Activated CD8-positive, alpha-beta T cell treated with anti-CD3 and anti-CD28 coated beads for 36 hours (primary cell): Measurements from ENCODE around the gene SUPV3L1. TPM values are rescaled to one million over a fixed set of nuclear protein-coding genes. Genes with fewer than 3 reads are reported as not detected.

ENCODE experiments used
- ATAC-seq: fragments of 200-7000 bp; cut with Tn5 transposase; one replicate; pipeline ENCODE4 v1.10.0; 2021; ENCODE audit warnings: mild to moderate bottlenecking, moderate library complexity
- CTCF ChIA-PET: fragments of 350-600 bp; sonication (Branson Sonifier 250); formaldehyde crosslinking; loops from one replicate; lab custom pipeline; 2021; ENCODE audit warnings: antibody characterized with exemption; lab: Charles Lee
- POLR2A ChIA-PET: fragments of 350-600 bp; sonication (Branson Sonifier 250); formaldehyde crosslinking; loops from one replicate; lab custom pipeline; 2021; ENCODE audit warnings: antibody characterized with exemption; lab: Charles Lee
- DNase-seq: peaks from one replicate; pipeline ENCODE4 v3.0.0-alpha.2; 2020
- H3K27ac Mint-ChIP-seq: one replicate; pipeline ENCODE4 v1.8.0; 2021; ENCODE audit warnings: mild to moderate bottlenecking, mixed read lengths
- H3K27me3 Mint-ChIP-seq: one replicate; pipeline ENCODE4 v1.8.0; 2021; ENCODE audit warnings: mixed read lengths
- H3K36me3 Mint-ChIP-seq: one replicate; pipeline ENCODE4 v1.8.0; 2021; ENCODE audit warnings: low read depth, mixed read lengths
- H3K4me1 Mint-ChIP-seq: one replicate; pipeline ENCODE4 v1.8.0; 2021; ENCODE audit warnings: low read depth, mixed read lengths
- H3K4me3 Mint-ChIP-seq: one replicate; pipeline ENCODE4 v1.8.0; 2021; ENCODE audit warnings: mild to moderate bottlenecking, moderate library complexity, mixed read lengths
- H3K9me3 Mint-ChIP-seq: one replicate; pipeline ENCODE4 v1.8.0; 2021; ENCODE audit warnings: mixed read lengths
- CTCF ChIP-seq: fragments of 200-600 bp; IDR thresholded peaks from one replicate; pipeline ENCODE4 v1.8.0; 2022; ENCODE audit warnings: antibody characterized with exemption, mild to moderate bottlenecking
- intact Hi-C: fragments of 100-400 bp; cut with micrococcal nuclease; formaldehyde crosslinking; loops from one replicate; pipeline ENCODE4 v1.10.0; 2022
- total RNA-seq, 2 experiments: library from RNA; stranded (reverse); gene quantifications; one replicate each; pipeline ENCODE4 v1.2.3, GENCODE V29; 2021

The SUPV3L1 gene
- total RNA-seq, 2 experiments from 2014 or later: 37.6 to 42.7 TPM

DNA sequence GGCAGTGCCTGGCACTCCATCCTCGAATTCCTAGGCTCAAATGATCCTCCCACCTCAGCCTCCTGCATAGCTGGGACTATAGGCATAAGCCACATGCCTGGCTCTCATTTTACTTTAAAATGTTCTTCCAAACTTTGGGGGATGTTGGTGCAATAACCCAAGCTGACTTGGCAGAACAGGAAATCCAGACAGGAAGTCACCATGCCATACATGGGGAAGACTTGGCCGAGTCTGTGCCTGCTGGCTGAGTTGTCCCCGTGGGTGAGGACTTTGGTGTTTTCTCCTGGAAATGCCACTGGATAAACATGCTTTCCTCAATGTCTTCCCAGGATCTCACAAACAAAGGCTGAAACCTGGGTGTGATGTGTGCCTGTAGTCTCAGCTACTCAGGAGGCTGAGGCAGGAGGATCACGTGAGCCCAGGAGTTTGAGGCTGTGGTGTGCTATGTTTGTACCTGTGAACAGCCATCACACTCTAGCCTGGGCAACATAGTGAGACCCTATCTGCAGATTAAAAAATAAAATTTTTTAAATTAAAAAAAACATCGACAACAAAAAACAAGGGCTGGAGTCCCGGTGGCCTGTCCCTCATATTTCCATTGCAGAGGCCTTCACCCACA is 59.9 kb downstream of the SUPV3L1 start:
- intact Hi-C loops: loop anchor here (5.0 kb wide), 1 partner anchor 267 kb away; no protein-coding TSS in a partner anchor
- no peak for DNase-seq
- Mint-ChIP-seq H3K27ac (peak overlapping the region; percentile 7), H3K9me3 (no peaks in the 10 kb centered on the region), H3K27me3 (no peaks in the 10 kb centered on the region), H3K4me3 (no peak overlapping the region), H3K4me1 (peaks cover 8% of the 10 kb centered on the region), H3K36me3 (no peaks in the 10 kb centered on the region)
- no peak for ATAC-seq
- ChIA-PET CTCF (interaction anchor here (1.2 to 7.1 kb wide), 5 partner anchors 17 to 168 kb away, joined by 3 to 96 read pairs (median 7); no protein-coding TSS in a partner anchor), POLR2A (interaction anchor here (0.8 kb wide), 1 partner anchor 269 kb away, joined by 3 read pairs; no protein-coding TSS in a partner anchor)
- no peak for TF ChIP-seq CTCF

- H3K27me3 Mint-ChIP-seq: no peaks in the 10 kb centered on the region
- H3K4me1 Mint-ChIP-seq: peaks cover 8% of the 10 kb centered on the region
- ChIA-PET CTCF (interaction anchor here (1.9 to 7.1 kb wide), 3 partner anchors 18 to 167 kb away, joined by 7 to 96 read pairs (median 37); no protein-coding TSS in a partner anchor), POLR2A (interaction anchor here (0.8 kb wide), 1 partner anchor 269 kb away, joined by 3 read pairs; no protein-coding TSS in a partner anchor)
- H3K9me3 Mint-ChIP-seq: no peaks in the 10 kb centered on the region
- intact Hi-C loops: no loop called here
- no peaks in the 10 kb centered on the region for H3K36me3 Mint-ChIP-seq
- no peak for DNase-seq
- ATAC-seq: no peak
- no peak overlapping the region for H3K27ac Mint-ChIP-seq
- TF ChIP-seq CTCF: no peak
- no peak overlapping the region for H3K4me3 Mint-ChIP-seq
Measured at GRCh38 chr10:69240455-69240854, 60.4 kb downstream of the SUPV3L1 start.

- H3K27ac Mint-ChIP-seq: no peak overlapping the region
- ChIA-PET POLR2A (interaction anchor here (0.6 kb wide), 1 partner anchor 266 kb away, joined by 3 read pairs; no protein-coding TSS in a partner anchor), CTCF (interaction anchor here (1.1 to 1.3 kb wide), 2 partner anchors 14 to 151 kb away, joined by 3 to 5 read pairs; no protein-coding TSS in a partner anchor)
- H3K27me3 Mint-ChIP-seq: no peaks in the 10 kb centered on the region
- no peak overlapping the region for H3K4me3 Mint-ChIP-seq
- H3K4me1 Mint-ChIP-seq: peaks cover 8% of the 10 kb centered on the region
- DNase-seq (no peak), ATAC-seq (no peak)
- intact Hi-C loops: no loop called here
- no peaks in the 10 kb centered on the region for H3K9me3 Mint-ChIP-seq
- TF ChIP-seq CTCF: no peak
- no peaks in the 10 kb centered on the region for H3K36me3 Mint-ChIP-seq
Measured at GRCh38 chr10:69241575-69241974, 61.5 kb downstream of the SUPV3L1 start.

DNA sequence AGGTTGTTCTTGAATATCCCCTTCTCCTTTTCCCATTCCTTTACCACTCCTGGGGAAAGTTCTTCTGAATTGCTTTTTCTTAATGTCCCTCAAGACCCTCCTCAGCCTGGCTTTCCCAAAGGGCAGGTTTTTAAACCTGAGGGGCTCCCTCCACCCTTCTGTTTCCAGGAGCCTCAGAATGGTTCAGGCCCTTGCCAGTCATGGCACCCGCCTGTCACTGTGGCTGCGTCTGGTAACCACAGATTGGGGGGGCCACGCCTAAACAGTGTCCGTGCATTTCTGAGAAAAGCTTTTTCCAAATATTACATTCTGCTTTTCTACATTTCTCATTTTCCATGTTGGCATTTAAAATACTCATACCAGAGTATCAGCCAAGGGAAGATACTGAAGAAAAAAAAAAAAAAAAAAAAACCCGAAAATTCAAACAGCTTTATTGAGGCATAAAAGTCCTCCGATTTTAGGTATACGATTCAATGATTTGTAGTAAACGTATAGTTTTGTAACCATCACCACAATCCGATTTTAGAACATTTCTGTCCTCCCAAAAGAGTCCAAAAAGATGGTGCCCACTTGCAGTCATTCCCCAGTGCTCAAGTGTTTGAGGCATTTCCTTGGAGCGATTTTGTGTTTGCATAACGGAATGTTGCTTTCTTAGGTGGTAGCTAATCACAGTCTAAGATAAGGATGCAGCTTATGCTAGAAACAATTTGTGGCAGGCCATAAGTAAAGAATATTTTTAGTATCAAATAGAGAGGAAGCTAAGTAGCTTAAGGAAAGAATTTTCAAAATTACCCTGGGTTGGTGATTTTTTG is 62.2 kb downstream of the SUPV3L1 start:
- peaks cover 5% of the 10 kb centered on the region for H3K4me1 Mint-ChIP-seq
- no peaks in the 10 kb centered on the region for H3K9me3 Mint-ChIP-seq
- POLR2A ChIA-PET: interaction anchor here (1.1 kb wide), 1 partner anchor 9 kb away, joined by 4 read pairs; no protein-coding TSS in a partner anchor
- no peaks in the 10 kb centered on the region for H3K27me3 Mint-ChIP-seq
- intact Hi-C loops: no loop called here
- no peak overlapping the region for H3K4me3 Mint-ChIP-seq
- ATAC-seq: no peak
- H3K36me3 Mint-ChIP-seq: no peaks in the 10 kb centered on the region
- H3K27ac Mint-ChIP-seq: no peak overlapping the region
- no peak for TF ChIP-seq CTCF
- no peak for DNase-seq
- CTCF ChIA-PET: interaction anchor here (0.7 to 1.3 kb wide), 5 partner anchors 13 to 150 kb away, joined by 3 to 5 read pairs (median 3); no protein-coding TSS in a partner anchor
